SU-DHL-6 (cell line): Measurements from ENCODE around the gene ATP9A.

Source experiments
- EZH2phosphoT487 ChIP-seq: fragments of 200-600 bp; sonication (generic), shearing (Covaris generic); conservative IDR thresholded peaks from 2 replicates; pipeline ENCODE4 v1.6.1; 2018; ENCODE audit warnings: mild to moderate bottlenecking, antibody characterized with exemption, low read length, moderate library complexity, mixed read lengths
- TF ChIP-seq, protein P1 (sequence below): fragments of 200-600 bp; sonication (generic); IDR thresholded peaks from one replicate; pipeline ENCODE4 v1.5.1; 2017; ENCODE audit warnings: antibody characterized with exemption, mild to moderate bottlenecking, low read length, moderate library complexity; ENCODE audit not compliant: insufficient read depth, poor library complexity, severe bottlenecking

DNA sequence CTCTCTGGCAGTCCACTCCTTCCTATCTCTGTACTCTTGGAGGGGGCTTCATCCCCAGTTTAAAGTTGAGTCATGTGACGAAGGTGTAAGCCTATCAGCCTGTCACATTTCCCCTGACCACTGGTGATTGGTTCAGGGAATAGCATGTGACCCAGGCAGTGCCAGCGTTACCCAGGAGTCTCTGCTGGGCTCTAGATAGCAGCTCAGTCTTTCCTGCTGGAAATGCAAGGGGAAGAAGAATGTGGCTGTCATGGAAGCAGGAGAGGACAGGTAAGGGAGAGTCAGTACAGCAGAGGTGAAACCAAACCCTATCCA is 190.1 kb downstream of the ATP9A start:
- TF ChIP-seq, protein P1, sequence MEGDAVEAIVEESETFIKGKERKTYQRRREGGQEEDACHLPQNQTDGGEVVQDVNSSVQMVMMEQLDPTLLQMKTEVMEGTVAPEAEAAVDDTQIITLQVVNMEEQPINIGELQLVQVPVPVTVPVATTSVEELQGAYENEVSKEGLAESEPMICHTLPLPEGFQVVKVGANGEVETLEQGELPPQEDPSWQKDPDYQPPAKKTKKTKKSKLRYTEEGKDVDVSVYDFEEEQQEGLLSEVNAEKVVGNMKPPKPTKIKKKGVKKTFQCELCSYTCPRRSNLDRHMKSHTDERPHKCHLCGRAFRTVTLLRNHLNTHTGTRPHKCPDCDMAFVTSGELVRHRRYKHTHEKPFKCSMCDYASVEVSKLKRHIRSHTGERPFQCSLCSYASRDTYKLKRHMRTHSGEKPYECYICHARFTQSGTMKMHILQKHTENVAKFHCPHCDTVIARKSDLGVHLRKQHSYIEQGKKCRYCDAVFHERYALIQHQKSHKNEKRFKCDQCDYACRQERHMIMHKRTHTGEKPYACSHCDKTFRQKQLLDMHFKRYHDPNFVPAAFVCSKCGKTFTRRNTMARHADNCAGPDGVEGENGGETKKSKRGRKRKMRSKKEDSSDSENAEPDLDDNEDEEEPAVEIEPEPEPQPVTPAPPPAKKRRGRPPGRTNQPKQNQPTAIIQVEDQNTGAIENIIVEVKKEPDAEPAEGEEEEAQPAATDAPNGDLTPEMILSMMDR: no peak
- no peak for TF ChIP-seq EZH2phosphoT487
